ENCODE results near the gene ARHGAP25.

GRCh38 chr2:68863996-68864395 lies 129.4 kb downstream of the ARHGAP25 start:
- TF ChIP-seq CTCF (IDR thresholded peaks at IDR 0.05) (no peak), POLR2AphosphoS5 (IDR thresholded peaks at IDR 0.05) (no peak), EP300 (IDR thresholded peaks at IDR 0.05) (no peak)

Data from esophagus muscularis mucosa (tissue), 4 donors.